ENCODE data around the gene PAK4.

PAK4 gene

DNA sequence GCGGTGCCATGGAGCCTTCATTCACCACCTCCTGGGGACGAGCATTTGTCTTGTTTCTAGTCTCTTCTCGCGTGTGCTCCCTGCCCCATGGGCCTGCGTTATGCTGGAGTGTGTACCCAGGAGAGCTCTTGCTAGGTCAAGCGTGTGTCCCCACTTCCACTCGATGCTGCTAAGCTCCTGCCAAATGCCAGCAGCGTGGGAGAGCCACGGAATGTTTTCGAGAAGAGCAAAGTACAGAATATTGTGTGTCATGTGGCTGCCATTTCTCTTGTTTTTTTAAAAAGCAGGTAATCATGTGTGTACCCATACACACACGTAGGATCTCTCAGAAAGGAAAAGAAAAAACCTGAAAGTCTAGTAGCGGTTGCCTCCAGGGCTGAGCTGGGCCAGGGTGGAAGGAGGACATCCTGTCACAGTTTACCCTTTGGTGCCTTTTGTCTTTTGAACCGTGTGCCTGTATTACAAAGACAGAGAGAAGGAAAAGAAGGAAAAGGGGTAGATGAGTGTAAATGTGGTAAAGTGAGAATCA lies 28.6 kb downstream of the PAK4 start:
- H4K20me1 ChIP-seq (ENCODE audit: low read depth, low read length): no peaks in the 10 kb centered on the region
- no peaks in the 10 kb centered on the region for H3K36me3 ChIP-seq (ENCODE audit: low read length)
- H3K4me3 ChIP-seq (ENCODE audit: insufficient read depth, low read length, poor library complexity, severe bottlenecking): no peak overlapping the region
- H3K27ac ChIP-seq (ENCODE audit: low read depth, low read length): no peak overlapping the region
- H3F3A ChIP-seq (ENCODE audit: insufficient read depth): no peaks in the 10 kb centered on the region
- no peak overlapping the region for H3K4me2 ChIP-seq (ENCODE audit: low read depth, low read length, poor library complexity, severe bottlenecking)
- no peak overlapping the region for H2AFZ ChIP-seq (ENCODE audit: low read depth, low read length, severe bottlenecking)
- H3K9me3 ChIP-seq (ENCODE audit: insufficient read depth, low read length): no peaks in the 10 kb centered on the region
- no peaks in the 10 kb centered on the region for H3K27me3 ChIP-seq (ENCODE audit: low read length)
- H3K9me2 ChIP-seq (replicated peaks; ENCODE audit: insufficient read depth, low read length): no peaks in the 10 kb centered on the region
- no peaks in the 10 kb centered on the region for H3K79me2 ChIP-seq (ENCODE audit: insufficient read depth, low read length)
- no peak overlapping the region for H3K9ac ChIP-seq (ENCODE audit: low read length)
- TF ChIP-seq, protein P1, sequence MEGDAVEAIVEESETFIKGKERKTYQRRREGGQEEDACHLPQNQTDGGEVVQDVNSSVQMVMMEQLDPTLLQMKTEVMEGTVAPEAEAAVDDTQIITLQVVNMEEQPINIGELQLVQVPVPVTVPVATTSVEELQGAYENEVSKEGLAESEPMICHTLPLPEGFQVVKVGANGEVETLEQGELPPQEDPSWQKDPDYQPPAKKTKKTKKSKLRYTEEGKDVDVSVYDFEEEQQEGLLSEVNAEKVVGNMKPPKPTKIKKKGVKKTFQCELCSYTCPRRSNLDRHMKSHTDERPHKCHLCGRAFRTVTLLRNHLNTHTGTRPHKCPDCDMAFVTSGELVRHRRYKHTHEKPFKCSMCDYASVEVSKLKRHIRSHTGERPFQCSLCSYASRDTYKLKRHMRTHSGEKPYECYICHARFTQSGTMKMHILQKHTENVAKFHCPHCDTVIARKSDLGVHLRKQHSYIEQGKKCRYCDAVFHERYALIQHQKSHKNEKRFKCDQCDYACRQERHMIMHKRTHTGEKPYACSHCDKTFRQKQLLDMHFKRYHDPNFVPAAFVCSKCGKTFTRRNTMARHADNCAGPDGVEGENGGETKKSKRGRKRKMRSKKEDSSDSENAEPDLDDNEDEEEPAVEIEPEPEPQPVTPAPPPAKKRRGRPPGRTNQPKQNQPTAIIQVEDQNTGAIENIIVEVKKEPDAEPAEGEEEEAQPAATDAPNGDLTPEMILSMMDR (IDR thresholded peaks at IDR 0.05; ENCODE audit: insufficient read depth, low read length, poor library complexity, severe bottlenecking): no peak
- TF ChIP-seq EZH2phosphoT487 (conservative IDR thresholded peaks at IDR 0.05; ENCODE audit: low read length): no peak

DNA sequence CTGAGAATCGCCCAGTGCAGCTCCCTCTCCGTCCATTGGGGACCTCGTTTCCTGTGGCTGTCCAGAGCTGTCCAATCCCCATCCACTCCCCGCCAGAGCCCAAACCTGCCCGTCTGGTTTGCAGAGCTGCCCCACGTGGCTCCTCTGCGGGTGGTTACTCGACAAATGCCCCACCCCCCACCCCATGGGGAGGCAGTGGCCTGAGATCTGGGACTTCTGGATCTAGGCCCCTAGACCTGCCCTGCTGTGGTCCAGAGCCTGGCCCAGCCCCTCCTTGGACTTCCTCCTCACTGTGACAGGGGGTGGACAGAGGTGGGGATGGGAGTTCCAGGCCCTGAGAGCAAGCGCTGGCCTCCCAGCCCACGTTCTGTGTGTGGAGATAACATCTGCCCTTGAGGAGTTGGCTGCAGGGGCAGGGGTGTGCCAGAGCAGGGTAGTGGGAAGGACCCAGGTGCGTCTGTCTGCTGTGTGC lies 29.1 kb downstream of the PAK4 start:
- no peaks in the 10 kb centered on the region for H3K9me2 ChIP-seq (replicated peaks; ENCODE audit: insufficient read depth, low read length)
- no peaks in the 10 kb centered on the region for H3K36me3 ChIP-seq (ENCODE audit: low read length)
- no peak overlapping the region for H3K9ac ChIP-seq (ENCODE audit: low read length)
- no peaks in the 10 kb centered on the region for H4K20me1 ChIP-seq (ENCODE audit: low read depth, low read length)
- H2AFZ ChIP-seq (ENCODE audit: low read depth, low read length, severe bottlenecking): no peak overlapping the region
- no peaks in the 10 kb centered on the region for H3F3A ChIP-seq (ENCODE audit: insufficient read depth)
- H3K27ac ChIP-seq (ENCODE audit: low read depth, low read length): no peak overlapping the region
- no peak for TF ChIP-seq EZH2phosphoT487 (conservative IDR thresholded peaks at IDR 0.05; ENCODE audit: low read length)
- TF ChIP-seq, protein P1 (IDR thresholded peaks at IDR 0.05; ENCODE audit: insufficient read depth, low read length, poor library complexity, severe bottlenecking): no peak
- H3K4me2 ChIP-seq (ENCODE audit: low read depth, low read length, poor library complexity, severe bottlenecking): no peak overlapping the region
- H3K4me3 ChIP-seq (ENCODE audit: insufficient read depth, low read length, poor library complexity, severe bottlenecking): no peak overlapping the region
- H3K79me2 ChIP-seq (ENCODE audit: insufficient read depth, low read length): no peaks in the 10 kb centered on the region
- H3K27me3 ChIP-seq (ENCODE audit: low read length): no peaks in the 10 kb centered on the region
- H3K9me3 ChIP-seq (ENCODE audit: insufficient read depth, low read length): no peaks in the 10 kb centered on the region

DNA sequence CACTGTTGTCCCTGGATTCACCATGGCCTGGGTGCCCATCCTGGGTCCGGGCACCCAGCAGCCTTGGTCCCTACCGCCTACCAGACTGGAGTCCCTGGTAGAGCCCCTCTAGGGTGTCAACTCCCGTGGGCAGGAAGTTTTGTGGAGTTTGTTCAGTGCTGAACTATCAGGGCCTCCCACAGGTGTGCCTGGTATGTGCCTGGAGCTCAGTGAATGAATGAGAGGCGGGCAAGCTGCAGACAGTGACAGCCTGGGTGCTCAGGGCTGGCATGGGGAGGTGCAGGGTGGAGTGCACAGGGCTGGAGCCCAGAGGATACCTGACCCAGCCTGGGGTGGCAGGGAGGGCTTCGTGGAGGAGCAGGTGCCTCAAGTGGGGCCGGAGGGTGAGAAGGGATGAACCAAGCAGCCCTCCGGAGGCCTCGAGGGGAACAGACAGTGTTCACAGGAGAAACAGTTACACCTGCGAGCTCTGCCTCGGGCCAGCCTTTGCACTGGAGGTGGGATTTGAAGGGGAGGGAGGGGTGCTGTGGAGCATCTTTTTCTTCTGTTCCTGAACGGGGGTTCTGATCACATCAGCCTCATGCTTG lies 29.6 kb downstream of the PAK4 start:
- H4K20me1 ChIP-seq (ENCODE audit: low read depth, low read length): no peaks in the 10 kb centered on the region
- TF ChIP-seq, protein P1 (IDR thresholded peaks at IDR 0.05; ENCODE audit: insufficient read depth, low read length, poor library complexity, severe bottlenecking): no peak
- TF ChIP-seq EZH2phosphoT487 (conservative IDR thresholded peaks at IDR 0.05; ENCODE audit: low read length): no peak

More for the DNA sequence above, 29.6 kb downstream of the PAK4 start:
- Histone ChIP-seq H3K4me2 (ENCODE audit: low read depth, low read length, poor library complexity, severe bottlenecking) (no peak overlapping the region), H3K9ac (ENCODE audit: low read length) (no peak overlapping the region), H2AFZ (ENCODE audit: low read depth, low read length, severe bottlenecking) (no peak overlapping the region), H3K27me3 (ENCODE audit: low read length) (no peaks in the 10 kb centered on the region), H3K36me3 (ENCODE audit: low read length) (no peaks in the 10 kb centered on the region), H3K27ac (ENCODE audit: low read depth, low read length) (no peak overlapping the region), H3F3A (ENCODE audit: insufficient read depth) (no peaks in the 10 kb centered on the region), H3K79me2 (ENCODE audit: insufficient read depth, low read length) (no peaks in the 10 kb centered on the region), H3K9me2 (replicated peaks; ENCODE audit: insufficient read depth, low read length) (no peaks in the 10 kb centered on the region), H3K4me3 (ENCODE audit: insufficient read depth, low read length, poor library complexity, severe bottlenecking) (no peak overlapping the region), H3K9me3 (ENCODE audit: insufficient read depth, low read length) (no peaks in the 10 kb centered on the region)

Measured in SU-DHL-6 (cell line).